ENCODE measurements around the gene GBP3.

- TF ChIP-seq POLR2A (IDR thresholded peaks at IDR 0.05) (no peak), CTCF (IDR thresholded peaks at IDR 0.05) (no peak), EP300 (IDR thresholded peaks at IDR 0.05) (no peak)
Measured at GRCh38 chr1:89008511-89008910, 14.2 kb downstream of the GBP3 start.

Data from ovary (tissue), 3 donors.